ENCODE data around the gene SAV1. TPM values are rescaled to one million over a fixed set of nuclear protein-coding genes. Genes with fewer than 3 reads are reported as not detected.

Gene SAV1
- total RNA-seq, 1 donor, result 10.5 TPM

DNA sequence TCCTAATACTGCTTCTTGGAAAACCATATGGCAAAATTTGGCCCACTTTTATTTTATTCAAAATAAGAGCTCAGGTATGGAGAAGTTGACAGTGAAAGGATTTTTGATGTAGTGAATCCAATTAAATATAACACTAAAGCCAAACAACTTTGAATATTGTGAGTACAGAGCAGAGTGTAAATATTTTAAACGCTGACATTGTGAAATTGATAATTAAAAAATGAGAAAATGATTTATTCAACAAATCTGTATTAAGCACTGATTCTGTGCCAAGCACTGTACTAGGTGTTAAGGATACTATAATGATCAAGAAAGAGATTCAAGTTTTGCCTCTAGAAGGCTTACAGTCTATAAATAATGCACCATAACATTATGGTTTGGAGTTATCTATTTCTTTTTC lies 57.6 kb downstream of the SAV1 start:
- no peak for DNase-seq (ENCODE audit: low read depth in 2 of 3, low spot score in 2 of 3)

DNA sequence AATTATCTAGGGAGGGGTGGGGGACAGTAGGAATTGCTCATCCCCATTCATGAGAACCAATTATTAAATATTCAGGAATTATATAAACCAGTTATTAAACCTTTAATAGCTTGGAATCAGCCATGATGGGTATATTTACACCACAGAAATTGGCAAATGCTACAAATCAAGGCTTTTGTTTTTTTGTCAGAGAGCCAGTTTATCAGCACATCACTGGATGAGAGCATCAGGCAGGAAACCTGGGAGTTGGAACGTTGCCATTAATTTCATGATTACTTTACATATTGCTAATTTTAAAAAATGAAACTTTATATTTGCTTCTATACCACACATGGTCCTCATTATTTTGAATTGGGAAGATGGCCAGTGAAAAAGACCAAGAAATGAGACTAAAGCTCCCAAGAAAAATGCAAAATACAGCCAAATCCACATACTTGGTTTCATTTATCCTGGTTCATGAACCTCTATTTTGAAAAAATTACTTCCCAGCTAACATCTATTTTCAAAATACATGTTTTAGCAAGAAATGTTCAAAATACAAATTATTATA lies 59.7 kb downstream of the SAV1 start:
- no peak for DNase-seq (ENCODE audit: low read depth in 2 of 3, low spot score in 2 of 3)

DNA sequence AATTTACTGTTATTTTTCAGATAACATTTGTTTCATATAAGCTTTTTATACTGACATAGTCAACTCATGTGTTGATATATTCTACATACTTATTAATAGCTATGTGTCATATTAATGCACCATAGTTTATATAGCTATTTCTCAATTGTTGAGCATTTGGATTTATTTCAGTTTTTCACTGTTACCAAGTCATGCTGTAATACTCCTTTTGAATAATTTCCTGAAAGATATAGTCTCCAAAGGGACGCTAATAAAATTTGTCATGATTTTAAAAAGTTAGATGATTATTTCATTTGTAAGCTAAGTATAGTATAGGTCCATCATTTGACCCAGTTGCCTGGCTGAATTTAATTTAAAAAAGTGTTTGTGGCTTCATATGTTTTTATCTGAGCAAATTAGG lies 60.3 kb downstream of the SAV1 start:
- no peak for DNase-seq (ENCODE audit: low read depth in 2 of 3, low spot score in 2 of 3)

GRCh38 chr14:50607181-50607580 lies 60.9 kb downstream of the SAV1 start:
- no peak for DNase-seq (ENCODE audit: low read depth in 2 of 3, low spot score in 2 of 3)

DNA sequence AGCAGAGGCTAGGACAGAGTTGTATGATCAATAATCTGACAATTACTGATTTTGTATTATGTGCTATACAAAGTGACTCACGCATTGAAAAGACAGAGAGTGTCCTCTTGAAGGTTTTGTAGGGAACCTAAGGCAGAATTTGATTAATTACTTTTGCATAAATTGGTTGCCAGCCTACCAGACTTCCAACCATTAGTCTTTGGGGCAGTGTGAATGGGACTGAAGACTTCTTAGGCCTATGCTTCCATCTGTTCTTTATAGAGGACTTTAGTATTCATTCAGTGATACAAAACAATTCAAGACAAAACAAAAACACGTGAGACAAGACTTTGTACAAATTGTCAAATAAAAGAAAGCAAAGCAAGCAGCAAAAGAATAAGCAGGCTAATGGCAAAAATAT lies 61.6 kb downstream of the SAV1 start:
- DNase-seq (ENCODE audit: low read depth in 2 of 3, low spot score in 2 of 3), result no peak

DNA sequence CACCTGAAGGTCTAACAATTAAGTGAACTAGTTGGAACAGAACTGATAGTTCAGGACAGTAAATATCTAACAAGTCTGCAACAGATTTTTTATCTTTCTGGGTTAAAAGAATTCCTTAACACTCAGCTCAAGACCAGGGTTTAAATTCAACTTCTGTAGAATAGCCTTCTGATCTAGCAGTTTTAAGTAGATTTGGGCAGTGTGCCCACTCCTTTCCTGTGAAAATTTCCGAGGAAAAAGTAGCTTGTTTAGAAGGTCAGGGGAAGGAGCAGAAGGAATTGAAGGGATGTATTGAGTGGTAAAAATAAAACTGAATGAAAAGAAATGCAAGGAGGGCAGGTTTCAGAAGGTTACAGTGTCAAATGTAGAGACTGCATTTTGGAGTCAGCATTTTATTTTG lies 62.3 kb downstream of the SAV1 start:
- DNase-seq (ENCODE audit: low read depth in 2 of 3, low spot score in 2 of 3), result no peak

DNA sequence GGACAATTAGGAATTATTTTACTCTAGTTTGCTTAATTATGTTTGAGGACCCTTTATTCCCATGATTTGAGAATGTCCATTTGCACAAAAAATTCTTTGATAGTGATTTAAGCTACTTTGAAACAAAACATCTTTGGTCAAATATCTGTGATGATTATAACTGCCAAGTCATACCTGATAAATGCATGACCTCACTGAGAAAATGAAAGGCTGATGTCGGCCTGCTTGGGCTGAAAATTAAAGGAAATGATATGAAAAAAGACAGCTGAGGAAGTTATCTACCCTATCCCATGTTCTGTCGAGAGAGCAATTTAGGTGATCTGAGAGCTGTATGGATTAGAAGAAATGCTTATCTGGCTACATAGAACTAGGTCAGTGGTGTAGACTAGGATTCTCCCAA lies 64.5 kb downstream of the SAV1 start:
- DNase-seq (ENCODE audit: low read depth in 2 of 3, low spot score in 2 of 3), result peak in 1 of 3 donors; percentile 8

- no peak for DNase-seq (ENCODE audit: low read depth in 2 of 3, low spot score in 2 of 3)
These were observed 66.1 kb downstream of the SAV1 start for GRCh38 chr14:50602035-50602434.

- DNase-seq (ENCODE audit: low read depth in 2 of 3, low spot score in 2 of 3), result no peak
These were observed 66.7 kb downstream of the SAV1 start for GRCh38 chr14:50601394-50601793.

DNA sequence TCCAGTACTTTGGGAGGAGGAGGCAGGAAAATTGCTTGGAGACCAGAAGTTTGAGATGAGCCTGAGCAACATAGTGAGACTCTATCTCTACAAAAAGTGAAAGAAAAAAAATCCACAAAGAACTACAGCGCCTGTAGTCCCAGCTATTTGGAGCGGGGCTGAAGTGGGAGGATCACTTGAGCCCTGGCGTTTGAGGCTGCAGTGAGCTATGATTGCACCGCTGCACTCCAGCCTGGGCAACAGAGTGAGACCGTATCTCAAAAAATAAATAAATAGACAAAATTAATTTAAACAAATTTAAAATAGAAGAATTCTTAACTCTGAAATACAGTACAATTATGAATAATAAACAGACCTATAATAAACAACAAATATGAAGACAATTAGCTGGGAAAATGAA lies 67.3 kb downstream of the SAV1 start:
- DNase-seq (ENCODE audit: low read depth in 2 of 3, low spot score in 2 of 3), result no peak

- DNase-seq (ENCODE audit: low read depth in 2 of 3, low spot score in 2 of 3), result peak in 2 of 3 donors; percentile 12 to 44
These were observed 68.2 kb downstream of the SAV1 start for GRCh38 chr14:50599700-50600444.

GRCh38 chr14:50598765-50599164 lies 69.3 kb downstream of the SAV1 start:
- DNase-seq (ENCODE audit: low read depth in 2 of 3, low spot score in 2 of 3), result no peak

GRCh38 chr14:50594577-50595316 lies 73.4 kb downstream of the SAV1 start:
- DNase-seq (ENCODE audit: low read depth in 2 of 3, low spot score in 2 of 3), result no peak

DNA sequence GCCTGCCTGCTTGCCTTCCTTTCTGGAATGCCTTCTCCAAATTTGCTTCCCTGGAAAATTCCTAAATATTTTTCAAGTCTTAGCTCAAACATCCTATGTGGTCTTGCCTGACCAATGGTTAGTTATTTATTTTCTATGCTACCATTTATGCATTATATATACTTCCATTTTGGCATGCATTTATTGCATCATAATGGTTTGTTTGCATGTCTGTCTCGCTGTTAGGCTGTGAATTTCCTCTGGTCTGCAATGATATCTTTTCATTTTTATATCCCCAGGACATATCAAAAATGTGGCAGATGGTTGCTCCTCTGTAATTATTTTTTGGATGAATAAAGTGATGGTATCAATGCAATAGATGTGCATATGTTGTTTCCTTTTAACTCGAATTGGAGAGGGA lies 77.6 kb downstream of the SAV1 start:
- no peak for DNase-seq (ENCODE audit: low read depth in 2 of 3, low spot score in 2 of 3)

Small RNA genes lying within 50 kb of the gene (small RNA-seq; reads per million reads assigned to genes)
- not detected for gene RN7SL452P

Other genes with a start within 250 kb of the SAV1 start
- gene MAP4K5, start 135.7 kb downstream of the SAV1 start, total RNA-seq, result 64.4 TPM
- gene ATL1, start 108.2 kb downstream of the SAV1 start, total RNA-seq, result 11.0 TPM
- gene NIN, start 162.9 kb upstream of the SAV1 start, total RNA-seq, result 34.2 TPM
- 0.27 TPM for gene ABHD12B, start 203.7 kb upstream of the SAV1 start, total RNA-seq

All from hematopoietic multipotent progenitor cell (in vitro differentiated cells).